GM19239 (cell line): ENCODE results near the gene ENOX2.

Experiments
- DNase-seq: peaks from one replicate; pipeline ENCODE4 v3.0.0; 2011; ENCODE audit warnings: low spot score; ENCODE audit not compliant: insufficient read length
- FAIRE-seq: peaks from 2 replicates; lab custom pipeline; 2011; peaks lifted over from hg19 to GRCh38; lab: Jason Lieb, UNC

ENOX2 gene

DNA sequence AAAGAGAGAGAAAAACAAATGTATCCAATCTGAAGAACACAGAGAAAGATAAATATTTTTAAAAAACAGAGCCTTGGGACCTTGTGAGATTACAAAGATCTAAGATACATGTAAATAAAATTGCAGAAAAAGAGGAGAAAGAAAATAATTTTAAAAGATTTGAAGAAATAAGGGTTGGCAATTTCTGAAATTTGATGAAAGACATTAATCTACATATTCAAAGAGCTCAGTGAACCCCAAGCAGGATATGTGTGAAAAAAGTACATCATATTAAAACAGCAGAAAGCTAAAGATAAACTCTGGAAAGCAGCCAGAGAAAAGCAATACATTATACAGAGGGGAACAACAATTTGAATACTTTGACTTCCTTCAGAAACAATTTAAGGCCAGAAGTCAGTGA, 244.7 kb downstream of the ENOX2 start:
- no peak for FAIRE-seq
- DNase-seq: no peak

DNA sequence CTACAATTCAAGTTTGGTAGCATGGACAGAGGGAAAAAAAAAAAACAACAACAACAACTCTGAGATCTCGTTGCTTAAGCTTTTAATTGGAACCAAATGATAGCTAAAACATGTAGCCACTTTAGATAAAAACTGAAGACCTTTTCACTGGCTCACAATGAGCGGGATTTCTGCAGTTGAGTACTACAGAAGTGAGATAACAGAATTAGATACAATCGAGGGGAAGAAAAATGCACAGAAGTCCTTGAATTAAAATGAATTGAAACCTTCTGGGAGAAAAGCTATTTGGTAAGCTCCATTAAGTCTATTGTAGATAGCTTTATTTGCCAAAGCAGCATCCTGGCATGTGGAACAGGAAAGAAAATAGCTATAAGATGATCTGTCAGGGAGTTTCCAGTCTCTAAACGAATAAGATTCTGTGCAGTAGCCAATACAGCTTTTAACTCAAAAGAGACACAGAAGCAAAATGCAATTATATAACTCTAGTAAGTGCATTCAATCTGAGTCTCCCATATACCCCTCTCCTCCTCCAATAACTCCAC, 248.5 kb downstream of the ENOX2 start:
- FAIRE-seq (no peak), DNase-seq (no peak)

DNA sequence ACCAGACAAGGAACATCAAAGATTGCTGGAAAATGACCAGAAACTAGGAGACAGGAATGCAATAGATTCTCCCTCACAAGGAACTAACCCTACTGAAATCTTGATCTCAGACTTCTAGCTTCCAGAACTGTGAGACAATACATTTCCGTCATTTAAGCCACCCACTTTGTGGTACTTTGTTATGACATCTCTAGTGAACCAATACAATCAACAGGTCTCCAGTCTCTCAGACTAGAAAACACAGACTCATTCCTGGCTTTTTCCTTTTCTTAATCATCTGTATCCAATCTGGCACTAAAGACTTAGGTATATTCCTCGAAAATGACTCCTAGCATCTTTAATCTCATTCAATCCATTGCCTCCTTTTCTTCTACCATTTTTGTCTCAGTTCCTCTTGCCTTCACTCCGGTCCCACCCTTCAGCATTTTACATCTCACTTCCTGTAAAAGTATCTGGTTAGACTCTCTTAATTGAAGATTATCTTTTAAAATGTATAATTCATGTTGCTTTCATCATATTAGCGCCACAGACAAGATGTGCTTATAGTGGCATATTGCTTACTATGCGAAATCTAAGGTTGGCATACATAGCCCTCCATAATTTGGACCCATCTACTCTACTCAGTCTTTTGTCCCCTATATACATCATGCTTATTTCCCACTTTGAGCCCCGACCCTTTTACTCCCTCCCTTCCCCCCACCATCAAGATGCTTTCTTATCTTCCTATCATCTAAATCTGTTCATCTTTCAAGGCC, 250.0 kb downstream of the ENOX2 start:
- no peak for DNase-seq
- no peak for FAIRE-seq

DNA sequence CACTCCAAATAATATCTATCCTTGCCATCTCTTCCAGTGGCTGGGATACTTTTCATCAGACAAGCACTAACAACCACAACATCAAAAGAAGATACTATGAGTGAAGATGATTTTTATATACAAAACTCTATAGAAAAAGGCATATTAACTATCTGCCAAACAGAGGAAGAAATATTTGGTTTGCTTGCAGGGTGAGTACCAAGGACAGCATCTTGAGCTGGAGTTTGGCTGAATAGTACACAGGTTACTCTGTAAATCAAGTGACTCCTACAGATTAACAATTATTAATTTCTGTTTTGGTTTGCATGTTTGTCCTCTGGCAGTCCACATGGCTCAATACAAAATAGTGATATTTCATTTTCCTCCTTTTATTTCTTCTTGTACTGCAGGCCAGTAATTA, 253.3 kb downstream of the ENOX2 start:
- DNase-seq (no peak), FAIRE-seq (no peak)

DNA sequence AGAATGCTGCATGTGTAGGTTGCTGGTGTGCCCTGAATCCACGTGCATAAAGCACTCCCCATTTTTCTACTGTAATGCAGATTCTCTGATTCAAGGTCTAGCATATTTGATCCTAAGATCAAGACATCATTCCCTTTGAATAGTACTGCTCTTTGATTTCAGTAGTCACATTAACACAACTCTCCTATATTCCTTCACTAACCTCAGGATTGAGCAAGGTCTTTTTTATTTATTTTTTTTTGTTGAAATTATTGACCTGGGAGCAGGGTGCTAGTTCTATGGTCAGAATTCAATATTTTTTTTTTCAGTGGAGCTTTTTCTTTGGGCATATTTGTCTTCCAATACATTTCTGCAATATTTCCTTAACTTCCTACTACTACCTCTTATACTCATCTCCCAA, 255.5 kb downstream of the ENOX2 start:
- DNase-seq (no peak), FAIRE-seq (no peak)

DNA sequence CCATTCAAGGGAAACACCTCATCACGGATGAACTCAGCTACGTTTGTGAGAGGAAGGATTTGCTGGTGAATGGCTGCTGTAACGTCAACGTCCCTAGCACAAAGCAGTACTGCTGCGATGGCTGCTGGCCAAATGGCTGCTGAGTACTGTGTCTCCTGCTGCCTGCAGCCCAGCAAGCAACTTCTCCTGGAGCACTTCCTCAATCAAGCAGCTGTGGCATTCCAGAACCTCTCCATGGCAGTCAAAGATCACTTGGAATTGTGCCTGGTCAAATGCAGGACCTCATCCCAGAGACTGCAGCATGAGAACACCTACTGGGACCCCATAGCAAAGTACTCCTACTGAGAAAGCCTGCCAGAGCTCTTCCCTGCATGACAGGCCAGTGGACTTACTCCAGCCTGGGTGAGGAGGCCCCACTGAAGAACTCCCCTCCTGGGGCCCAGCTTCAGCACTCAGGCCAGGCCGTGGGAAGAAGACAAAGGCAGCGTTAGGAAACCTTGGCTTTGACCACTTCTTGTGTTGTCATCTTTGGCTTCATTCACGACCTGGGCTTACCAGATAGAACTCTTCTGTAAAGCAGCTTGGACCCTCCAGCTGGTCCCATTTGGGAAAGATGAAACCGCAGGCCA, 256.9 kb downstream of the ENOX2 start:
- FAIRE-seq (no peak), DNase-seq (no peak)

DNA sequence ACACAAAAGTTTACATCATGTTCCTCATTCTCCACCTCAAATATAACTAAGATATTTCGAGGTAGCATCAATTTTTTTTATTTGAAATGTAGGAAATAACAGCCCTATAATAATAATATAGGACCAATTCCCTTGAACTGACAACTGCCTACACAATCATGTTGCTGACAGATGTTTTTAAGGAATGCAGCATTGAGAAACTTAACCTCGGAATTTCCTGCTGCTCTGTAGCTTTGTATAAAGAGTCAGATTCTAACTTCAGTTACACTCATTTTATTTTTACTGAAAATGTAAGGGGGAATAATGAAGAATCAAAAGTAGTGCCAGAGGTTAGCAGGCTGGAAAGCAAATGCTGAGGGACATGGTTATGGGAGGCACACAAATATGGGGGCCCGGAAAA, 265.4 kb downstream of the ENOX2 start:
- FAIRE-seq (peak; percentile 23), DNase-seq (no peak)

DNA sequence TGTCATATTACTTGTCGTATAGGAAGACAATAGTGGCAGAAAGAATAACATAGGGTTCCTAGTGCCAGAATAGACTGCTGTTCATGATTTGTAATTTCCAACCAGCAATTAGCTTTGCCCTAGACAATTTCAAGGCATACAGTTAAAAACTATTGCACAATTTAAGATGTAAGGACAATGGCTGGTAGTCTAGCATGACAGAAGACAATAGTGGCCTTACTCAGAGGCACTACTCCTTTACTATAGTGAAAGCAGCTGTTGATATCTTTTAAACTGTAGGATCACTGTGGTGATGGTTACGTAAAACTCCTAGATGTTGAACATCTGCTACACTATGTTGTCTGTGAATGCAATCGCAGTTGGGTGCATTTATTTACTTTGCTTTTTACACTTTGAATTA, 266.7 kb downstream of the ENOX2 start:
- FAIRE-seq (no peak), DNase-seq (no peak)

DNA sequence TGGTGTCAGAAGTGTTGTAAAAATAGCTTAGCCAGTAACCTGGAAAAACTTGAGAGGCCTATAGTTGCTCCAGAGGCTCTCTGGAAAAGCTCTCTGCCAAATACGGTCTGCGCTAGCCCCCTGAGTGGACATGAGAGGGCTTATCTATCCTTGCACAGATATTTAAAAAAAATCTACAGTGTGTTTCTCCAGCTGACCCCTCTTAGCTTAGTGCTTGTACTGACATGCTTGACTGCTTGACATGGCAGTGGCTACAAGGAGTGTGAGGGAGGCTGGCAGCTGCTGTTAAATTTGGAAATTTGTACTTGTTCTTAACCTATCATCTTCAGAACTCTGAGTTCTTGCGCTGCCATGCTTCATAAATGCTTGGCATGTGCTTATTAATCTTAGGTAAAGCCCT, 272.0 kb downstream of the ENOX2 start:
- no peak for FAIRE-seq
- DNase-seq: no peak

DNA sequence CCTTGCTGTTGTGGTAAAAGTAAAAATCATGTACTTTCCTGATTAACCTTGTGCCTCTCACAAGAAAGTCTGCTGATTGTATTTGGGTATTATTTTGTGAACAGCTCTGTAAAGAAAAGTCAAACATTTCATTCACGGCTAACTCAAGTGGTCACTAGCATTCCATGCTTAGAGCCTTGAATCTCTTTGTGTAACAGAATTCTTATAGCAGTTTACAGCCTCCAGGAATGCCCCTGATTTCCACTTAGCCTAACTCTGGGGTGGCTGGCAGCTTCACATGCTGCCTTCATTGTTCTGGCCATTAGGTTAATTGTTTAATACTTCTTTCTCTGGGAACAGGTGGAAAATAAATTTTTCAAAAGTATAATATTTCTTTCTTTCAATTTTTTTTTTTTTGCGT, 274.5 kb downstream of the ENOX2 start:
- FAIRE-seq: no peak
- no peak for DNase-seq

DNA sequence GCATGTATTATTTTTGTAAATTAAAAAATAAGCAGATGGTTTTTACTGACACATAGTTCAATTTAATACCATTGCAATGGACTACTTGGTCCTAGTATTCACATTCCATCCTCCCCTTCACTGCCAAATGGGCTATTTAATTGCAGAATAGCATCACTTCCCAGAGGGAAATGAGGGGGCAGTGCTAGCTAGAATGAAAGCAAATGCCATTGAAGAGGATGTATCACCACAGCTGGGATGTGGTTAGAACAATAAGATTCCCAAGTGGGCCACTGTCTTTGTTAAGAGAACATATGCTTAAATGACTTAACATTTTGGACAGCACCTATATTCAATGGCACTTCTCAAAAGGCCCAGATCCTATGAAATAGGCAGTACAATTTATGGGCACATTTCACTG, 276.5 kb downstream of the ENOX2 start:
- no peak for DNase-seq
- FAIRE-seq: no peak

DNA sequence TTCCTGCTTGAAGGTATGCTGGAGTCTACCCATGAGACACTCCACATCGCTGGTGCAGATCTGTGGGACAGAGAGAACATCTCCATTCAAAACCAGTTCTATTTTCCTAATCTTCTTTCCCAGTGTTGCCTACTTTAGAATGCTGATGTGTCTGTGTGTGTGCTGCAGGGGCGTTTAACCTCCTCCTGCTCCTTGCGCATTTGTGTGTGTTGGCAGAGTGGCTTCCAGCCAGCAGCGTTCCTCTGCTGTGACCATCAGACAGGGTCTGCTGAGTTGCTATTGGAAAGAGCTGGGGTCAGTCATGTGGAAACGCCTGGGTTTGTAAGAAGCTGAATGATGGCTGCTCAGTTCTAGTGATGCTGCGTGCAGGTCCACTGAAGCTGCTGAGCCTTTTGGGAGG, 277.6 kb downstream of the ENOX2 start:
- FAIRE-seq (no peak), DNase-seq (no peak)

DNA sequence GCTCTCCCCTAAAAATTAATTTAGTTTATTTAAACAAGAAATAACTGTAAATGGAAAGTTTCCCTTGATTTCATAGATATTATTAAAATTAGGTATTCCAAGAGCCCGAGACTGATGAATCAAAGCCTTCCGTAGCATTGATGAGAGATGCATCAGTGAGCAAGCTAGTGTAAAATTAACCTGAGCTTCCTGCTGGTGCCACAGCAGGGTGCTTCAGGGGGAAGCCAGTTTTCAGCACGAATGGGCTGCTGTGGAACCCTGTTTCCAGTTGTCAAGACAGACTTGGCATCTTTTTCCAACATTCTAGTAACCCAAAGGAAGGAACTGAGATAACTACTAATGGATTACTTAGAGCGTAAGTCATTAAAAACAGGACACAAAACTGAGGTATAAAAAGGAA, 279.5 kb downstream of the ENOX2 start:
- FAIRE-seq (peak; percentile 91), DNase-seq (no peak)

DNA sequence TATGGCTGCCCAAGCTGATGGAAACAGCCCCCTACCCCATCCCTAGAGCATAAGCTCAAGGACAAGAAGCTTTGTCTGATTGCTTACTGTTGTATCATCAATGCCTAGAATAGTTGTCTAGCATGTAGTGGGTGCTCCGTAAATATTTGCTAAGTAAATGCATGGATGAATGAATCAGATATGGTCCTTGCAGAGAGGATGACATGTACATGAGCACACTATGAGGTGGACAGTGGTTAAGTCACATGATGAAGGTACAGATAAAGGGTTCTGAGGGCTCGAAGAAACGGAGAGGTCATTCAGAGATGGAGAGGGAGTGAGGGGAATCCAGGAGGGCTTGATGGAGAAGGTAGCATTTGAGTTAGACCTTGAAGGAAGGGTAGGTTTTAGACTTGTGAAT, 287.1 kb downstream of the ENOX2 start:
- FAIRE-seq: no peak
- no peak for DNase-seq

DNA sequence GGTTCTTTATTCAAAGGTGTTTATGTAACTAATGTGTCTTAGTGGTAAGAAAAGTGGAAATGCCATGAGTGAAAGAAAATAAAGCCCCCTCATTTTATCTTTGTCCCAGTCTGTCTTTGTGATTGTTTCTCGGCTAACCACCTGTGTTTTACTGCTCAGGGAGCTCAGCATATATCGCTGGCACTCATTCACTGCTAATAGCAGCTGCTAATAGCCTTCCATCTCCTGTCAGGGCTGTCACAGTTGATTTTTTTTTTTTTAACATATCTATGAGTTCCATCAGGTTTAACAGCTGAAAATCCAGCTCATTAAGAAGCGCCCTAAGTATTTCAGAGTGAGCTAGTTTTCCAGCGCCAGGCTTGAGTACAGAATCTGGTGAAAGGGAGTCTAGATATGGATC, 295.6 kb downstream of the ENOX2 start:
- FAIRE-seq (no peak), DNase-seq (no peak)

DNA sequence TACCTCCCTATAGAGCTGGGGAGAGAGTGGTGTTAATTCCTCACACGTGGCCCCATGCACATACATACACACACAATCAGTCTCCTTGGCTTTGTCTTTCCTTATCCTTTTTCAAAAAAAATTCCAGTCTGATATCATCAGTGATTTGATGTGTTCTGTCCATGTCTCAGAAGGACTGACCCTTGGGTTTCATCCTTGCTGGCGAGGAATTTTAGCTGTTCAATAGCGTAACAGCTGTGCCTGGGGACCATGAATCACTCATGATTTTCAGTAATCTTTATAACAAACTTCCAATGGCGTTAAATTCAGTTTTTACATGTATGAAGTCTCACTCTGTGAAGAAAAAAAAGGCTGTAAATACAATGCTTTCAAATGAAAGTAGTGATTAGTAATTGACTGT, 296.6 kb downstream of the ENOX2 start:
- DNase-seq (no peak), FAIRE-seq (no peak)

DNA sequence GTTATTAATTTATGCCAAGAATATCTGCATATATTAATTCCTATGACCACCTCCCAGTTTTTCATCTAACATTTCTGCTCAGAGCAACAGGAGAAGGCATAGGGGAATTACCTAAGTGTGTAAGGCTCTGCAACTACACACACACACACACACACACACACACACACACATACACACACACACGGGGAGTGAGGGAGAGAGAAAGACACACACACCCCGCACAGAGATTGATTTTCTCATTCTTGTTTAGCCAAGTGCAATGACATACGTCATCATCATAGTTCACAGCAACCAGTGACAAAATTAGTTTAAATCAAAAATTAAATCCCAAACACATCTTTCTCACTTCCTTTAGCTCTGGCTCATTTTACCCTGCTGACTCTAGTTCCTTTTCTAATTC, 298.1 kb downstream of the ENOX2 start:
- DNase-seq (no peak), FAIRE-seq (no peak)

DNA sequence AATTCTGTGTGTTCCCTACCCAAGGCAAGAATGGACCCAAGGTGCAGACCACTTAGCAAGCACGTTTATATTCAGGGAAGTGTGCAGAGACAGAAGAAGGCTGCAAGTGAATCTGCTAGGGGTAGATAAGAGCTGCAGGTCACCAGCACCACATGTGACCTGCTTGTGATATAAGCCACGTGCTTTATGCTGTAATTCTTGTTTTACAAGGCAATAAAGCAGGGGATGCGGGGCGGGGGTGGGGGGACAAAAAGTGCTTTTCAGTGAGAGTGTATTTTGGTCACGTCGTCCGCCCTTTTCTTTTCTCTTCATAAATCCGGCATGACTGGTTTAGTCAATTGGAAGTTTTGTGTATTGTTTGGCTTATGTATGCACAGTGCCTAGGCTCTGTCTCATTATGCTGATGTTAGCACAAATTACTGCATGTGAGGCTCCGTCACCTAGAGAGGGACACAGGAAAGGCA, 308.5 kb downstream of the ENOX2 start:
- no peak for FAIRE-seq
- no peak for DNase-seq

DNA sequence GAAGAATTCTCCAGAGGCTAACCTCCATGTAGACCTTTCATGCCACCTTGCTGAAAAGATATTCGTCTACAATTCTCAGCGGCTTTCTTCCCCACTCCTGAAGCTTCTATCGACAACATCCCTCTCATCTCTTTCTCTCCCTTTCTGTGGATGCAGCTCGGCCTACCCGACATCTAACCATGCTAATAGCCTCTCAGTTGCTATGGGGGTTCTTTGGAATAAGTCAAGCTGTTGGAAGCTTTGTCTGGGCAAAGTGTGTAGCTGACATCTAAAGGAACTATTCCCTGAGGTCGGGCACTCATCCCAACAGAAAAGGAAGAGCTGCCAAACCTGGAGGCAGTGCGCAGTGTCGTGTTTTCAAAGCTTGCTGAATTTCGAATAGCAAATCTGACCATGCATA, 309.1 kb downstream of the ENOX2 start:
- no peak for DNase-seq
- no peak for FAIRE-seq

DNA sequence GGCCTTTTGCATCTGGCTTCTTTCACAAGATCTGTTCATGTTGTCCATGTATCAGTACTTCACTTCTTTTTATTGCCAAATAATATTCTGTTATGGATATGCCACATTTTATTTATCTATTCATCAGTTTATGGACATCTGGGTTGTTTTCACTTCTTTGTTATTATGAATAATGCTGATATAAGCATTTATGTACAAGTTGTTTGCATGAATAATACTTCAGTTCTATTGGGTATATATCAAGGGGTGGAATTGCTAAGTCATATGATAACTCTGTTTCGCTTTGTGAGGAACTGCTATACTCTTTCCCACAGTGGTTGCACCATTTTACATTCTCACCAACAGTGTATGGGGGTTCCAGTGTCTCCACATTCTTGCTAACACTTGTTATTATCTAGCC, 310.8 kb downstream of the ENOX2 start:
- FAIRE-seq: no peak
- no peak for DNase-seq

DNA sequence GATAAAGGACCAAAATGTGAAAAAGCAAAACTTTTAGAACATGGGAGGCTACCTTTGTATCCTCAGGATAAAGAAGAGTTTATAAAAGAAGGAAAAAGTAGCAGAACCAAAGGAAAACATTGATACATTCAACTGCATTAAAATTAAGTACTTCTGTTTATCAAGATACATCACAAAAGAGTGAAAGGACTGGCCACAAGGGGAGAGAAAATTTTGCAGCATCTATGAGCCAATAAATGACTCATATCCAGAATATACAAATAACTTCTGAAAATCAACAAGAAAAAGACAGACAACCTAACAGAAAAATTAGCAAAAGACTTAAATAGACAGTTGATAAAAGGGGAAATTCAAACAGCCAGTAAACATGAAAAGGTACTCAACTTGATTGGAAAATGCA, 324.1 kb downstream of the ENOX2 start:
- DNase-seq (no peak), FAIRE-seq (no peak)

DNA sequence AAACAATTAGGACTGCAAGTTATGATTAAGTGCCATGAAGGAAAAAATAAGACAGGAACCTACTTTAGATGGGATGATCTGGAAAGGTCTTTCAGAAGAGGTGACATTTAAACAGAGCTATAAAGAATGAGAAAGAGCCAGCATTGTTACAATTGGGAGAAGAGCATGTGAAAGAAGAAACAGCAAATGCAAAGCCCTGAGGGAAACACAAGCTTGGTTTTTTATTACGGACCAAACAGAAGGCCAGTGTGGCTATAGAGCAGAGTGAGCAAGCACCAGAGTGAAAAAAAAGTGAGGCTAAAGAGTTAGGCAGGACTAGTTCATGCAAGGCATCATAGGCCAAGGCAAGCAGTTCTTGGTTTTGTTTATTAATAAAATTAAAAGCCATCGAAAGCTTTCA, 325.6 kb downstream of the ENOX2 start:
- FAIRE-seq: no peak
- no peak for DNase-seq
